IPS-18a (cell line): ENCODE results near the gene ELMO1.

ENCODE experiments used
- H3K27ac ChIP-seq: one replicate; pipeline ENCODE4 v1.5.1; 2013; ENCODE audit warnings: low read length
- H3K27me3 ChIP-seq: one replicate; pipeline ENCODE4 v1.6.1; 2013; ENCODE audit warnings: mild to moderate bottlenecking, low read length; ENCODE audit not compliant: control insufficient read depth, insufficient read depth
- H3K36me3 ChIP-seq: one replicate; pipeline ENCODE4 v1.6.1; 2013; ENCODE audit warnings: low read depth, low read length; ENCODE audit not compliant: control insufficient read depth
- H3K4me1 ChIP-seq: one replicate; pipeline ENCODE4 v1.6.1; 2013; ENCODE audit warnings: low read depth, low read length; ENCODE audit not compliant: control insufficient read depth
- H3K4me3 ChIP-seq: one replicate; pipeline ENCODE4 v1.5.1; 2013; ENCODE audit warnings: low read length
- H3K9ac ChIP-seq: one replicate; pipeline ENCODE4 v1.6.1; 2013; ENCODE audit warnings: mild to moderate bottlenecking, low read length, moderate library complexity
- H3K9me3 ChIP-seq: one replicate; pipeline ENCODE4 v1.6.1; 2013; ENCODE audit warnings: low read depth, low read length; ENCODE audit not compliant: control insufficient read depth

The ELMO1 gene

DNA sequence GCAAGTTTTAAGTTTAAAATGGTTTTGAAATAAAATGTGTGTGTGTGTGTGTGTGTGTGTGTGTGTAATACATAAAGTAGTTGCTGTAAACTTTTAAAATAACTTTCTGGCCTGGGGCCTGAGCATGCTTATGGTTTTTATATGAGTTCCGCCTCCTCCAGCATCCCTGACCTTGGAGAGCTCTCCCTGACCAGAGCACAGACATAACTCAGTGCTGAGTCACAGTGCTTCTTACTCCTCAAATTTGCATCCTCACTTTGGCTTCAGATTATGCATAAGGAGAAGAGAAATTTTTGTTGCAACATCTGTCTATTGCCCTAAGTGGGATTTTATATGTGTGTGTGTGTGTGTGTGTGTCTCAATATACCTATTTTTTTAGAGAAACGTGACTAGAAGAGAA, 200.8 kb downstream of the ELMO1 start:
- Histone ChIP-seq H3K9ac (peak overlapping the region; percentile 55), H3K9me3 (no peaks in the 10 kb centered on the region), H3K27me3 (no peaks in the 10 kb centered on the region), H3K4me1 (peaks cover 33% of the 10 kb centered on the region), H3K4me3 (peak overlapping the region; percentile 19), H3K27ac (peak overlapping the region; percentile 83), H3K36me3 (no peaks in the 10 kb centered on the region)

DNA sequence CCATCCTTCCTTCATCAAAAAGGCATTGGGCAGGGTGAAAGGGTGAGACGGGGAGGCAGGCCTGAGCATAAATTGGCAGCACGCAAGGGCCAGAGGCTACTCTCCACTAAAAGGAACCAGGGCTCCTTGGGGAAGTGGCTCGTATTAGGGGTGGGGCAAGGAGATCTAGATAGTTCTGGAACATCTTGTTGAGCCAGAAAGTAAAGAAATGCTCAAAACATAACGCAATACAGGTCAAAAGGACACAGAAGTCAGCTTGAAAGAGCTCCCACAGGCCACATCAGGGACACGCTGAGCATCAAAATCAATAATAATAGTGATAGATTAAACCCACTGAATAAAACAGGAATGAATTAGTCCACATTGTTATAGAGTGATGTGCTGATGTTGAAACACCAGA, 203.1 kb downstream of the ELMO1 start:
- Histone ChIP-seq H3K4me3 (no peak overlapping the region), H3K27ac (peak overlapping the region; percentile 16), H3K36me3 (no peaks in the 10 kb centered on the region), H3K9ac (no peak overlapping the region), H3K4me1 (peaks cover 33% of the 10 kb centered on the region), H3K9me3 (no peaks in the 10 kb centered on the region), H3K27me3 (no peaks in the 10 kb centered on the region)

DNA sequence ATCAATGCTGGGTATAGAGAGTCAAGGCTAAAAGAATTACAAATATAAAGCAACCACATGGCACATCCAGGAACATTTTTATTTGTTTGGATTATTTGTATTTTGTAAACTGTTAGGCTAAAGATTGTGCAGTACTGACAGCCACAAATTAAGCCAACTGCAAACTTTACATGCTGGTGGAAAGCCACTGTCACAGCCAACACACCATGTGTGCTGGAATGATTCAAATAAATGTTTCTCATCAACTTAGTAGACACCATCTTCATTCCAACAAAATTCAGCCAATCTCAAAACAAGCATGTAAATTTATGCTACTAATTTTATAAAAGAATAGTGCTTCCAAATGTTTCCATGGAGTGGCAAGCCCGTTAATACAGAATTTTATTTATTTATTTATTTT, 211.8 kb downstream of the ELMO1 start:
- Histone ChIP-seq H3K4me3 (no peak overlapping the region), H3K27me3 (no peaks in the 10 kb centered on the region), H3K9me3 (no peaks in the 10 kb centered on the region), H3K36me3 (no peaks in the 10 kb centered on the region), H3K27ac (no peak overlapping the region), H3K4me1 (peaks cover 15% of the 10 kb centered on the region), H3K9ac (no peak overlapping the region)

DNA sequence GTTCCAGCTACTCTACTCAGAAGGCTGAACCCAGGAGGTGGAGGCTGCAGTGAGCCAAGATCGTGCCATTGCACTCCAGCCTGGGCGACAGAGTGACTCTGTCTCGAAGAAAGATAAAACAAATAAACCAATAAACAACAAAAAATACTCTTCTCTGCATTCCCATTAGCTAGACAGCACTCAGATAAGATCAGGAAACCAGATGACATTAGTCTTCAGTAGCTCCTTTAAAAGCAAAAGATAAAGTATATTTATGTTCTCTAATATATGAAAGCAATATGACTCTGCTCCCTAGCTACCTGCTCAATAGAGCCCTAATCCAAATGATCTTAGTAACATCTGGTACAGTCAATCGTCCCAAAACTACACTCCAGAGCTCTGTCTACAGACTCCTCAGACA, 212.9 kb downstream of the ELMO1 start:
- no peaks in the 10 kb centered on the region for H3K9me3 ChIP-seq
- no peak overlapping the region for H3K4me3 ChIP-seq
- H3K36me3 ChIP-seq = no peaks in the 10 kb centered on the region
- H3K4me1 ChIP-seq = peaks cover 15% of the 10 kb centered on the region
- H3K27ac ChIP-seq = no peak overlapping the region
- no peak overlapping the region for H3K9ac ChIP-seq
- H3K27me3 ChIP-seq = no peaks in the 10 kb centered on the region

DNA sequence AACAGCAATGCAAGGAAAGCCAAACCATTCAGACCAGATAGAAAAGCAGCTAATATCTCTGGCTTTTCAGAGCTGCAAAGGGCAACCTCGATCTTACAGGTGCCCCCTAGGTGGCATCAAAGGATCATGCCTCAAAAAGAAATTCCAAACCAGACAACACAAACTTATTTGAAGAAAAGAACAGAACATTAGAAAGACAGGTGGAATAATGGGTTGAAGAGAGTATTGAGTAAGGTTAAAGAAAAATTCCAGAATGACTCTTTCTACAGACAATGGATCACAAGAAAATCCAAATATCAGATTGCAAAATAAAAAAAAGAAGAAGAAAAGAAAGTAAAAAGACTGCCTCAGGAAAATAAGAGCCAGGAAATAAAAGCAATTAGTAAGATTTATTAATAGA, 213.7 kb downstream of the ELMO1 start:
- Histone ChIP-seq H3K36me3 (no peaks in the 10 kb centered on the region), H3K9ac (no peak overlapping the region), H3K9me3 (no peaks in the 10 kb centered on the region), H3K4me3 (no peak overlapping the region), H3K4me1 (peaks cover 15% of the 10 kb centered on the region), H3K27me3 (no peaks in the 10 kb centered on the region), H3K27ac (no peak overlapping the region)

DNA sequence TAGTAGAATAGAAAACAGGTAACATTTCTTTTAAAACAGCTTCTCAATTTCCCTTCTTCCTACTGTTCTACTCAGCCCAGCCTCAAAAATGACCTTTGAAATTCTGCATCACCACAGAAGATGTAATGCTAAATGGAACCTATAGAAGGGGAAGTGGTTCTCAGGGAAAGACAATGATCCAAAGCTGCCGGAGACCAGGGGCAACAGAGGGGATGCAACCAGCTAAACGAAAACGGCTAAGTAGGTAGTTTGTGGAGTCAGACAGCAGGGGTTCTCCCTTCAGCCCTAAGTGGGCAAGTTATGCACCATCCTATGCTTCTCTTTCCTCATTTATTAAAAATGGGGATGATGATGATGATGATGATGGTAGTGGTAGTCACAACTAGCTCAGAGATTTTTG, 214.3 kb downstream of the ELMO1 start:
- Histone ChIP-seq H3K36me3 (no peaks in the 10 kb centered on the region), H3K27ac (no peak overlapping the region), H3K4me1 (peaks cover 15% of the 10 kb centered on the region), H3K27me3 (no peaks in the 10 kb centered on the region), H3K4me3 (no peak overlapping the region), H3K9me3 (no peaks in the 10 kb centered on the region), H3K9ac (no peak overlapping the region)

DNA sequence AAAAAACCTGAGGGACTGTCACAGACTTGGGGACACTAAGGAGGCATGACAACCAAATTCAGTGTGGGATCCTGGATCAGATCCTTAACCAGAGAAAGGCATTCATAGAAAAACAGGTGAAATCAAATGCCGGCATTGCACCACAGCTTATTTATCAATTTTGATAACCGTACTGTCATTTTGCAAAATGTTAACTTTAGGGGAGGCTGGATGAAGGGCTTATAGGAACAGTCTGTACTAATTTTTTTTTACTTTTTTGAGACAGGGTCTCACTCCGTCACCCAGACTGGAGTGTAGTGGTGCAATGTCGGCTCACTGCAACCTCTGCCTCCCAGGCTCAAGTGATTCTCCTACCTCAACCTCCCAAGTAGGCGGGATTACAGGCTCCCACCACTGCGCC, 217.1 kb downstream of the ELMO1 start:
- no peaks in the 10 kb centered on the region for H3K27me3 ChIP-seq
- H3K4me1 ChIP-seq = peaks cover 15% of the 10 kb centered on the region
- H3K4me3 ChIP-seq = no peak overlapping the region
- no peak overlapping the region for H3K9ac ChIP-seq
- no peak overlapping the region for H3K27ac ChIP-seq
- H3K36me3 ChIP-seq = no peaks in the 10 kb centered on the region
- no peaks in the 10 kb centered on the region for H3K9me3 ChIP-seq

DNA sequence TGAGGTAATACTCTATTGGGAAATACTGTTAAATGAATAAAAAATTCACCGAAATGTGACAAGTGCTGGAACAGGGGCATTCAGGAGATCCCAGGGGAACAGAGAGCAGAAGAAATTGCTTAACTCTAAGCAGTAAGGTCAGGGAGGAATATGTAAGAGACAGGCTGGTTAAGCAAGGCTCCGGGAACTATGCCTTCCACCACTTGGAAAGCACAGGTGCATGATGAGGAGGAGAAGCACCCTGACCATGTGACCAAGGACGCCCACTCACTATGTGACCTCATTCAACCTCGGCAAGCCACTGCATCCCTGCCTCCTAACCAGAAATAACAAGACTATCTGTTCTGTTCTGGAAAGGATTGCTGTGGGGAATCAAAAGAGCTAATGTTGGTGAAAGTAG, 218.4 kb downstream of the ELMO1 start:
- Histone ChIP-seq H3K4me3 (no peak overlapping the region), H3K9ac (no peak overlapping the region), H3K27ac (no peak overlapping the region), H3K36me3 (no peaks in the 10 kb centered on the region), H3K9me3 (no peaks in the 10 kb centered on the region), H3K27me3 (no peaks in the 10 kb centered on the region), H3K4me1 (peaks cover 26% of the 10 kb centered on the region)

DNA sequence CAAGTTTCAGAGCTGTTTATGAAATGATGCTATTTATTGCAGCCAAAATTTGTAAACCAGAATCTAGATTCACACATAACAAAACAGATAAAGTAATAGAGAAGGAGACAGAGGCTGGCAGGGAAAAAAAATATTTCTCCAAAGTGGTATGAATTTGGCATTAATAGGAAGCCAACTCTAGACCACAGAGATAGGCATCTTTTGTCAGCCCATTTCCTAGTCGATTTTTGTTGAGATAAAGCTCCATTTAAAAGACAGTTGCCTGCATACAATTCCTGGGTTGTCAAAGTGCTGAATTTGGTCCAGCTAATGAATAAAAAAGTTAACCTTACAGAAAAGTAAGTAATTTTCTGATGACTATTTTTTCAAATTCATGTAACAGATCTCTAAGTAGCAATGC, 219.3 kb downstream of the ELMO1 start:
- no peak overlapping the region for H3K27ac ChIP-seq
- no peaks in the 10 kb centered on the region for H3K9me3 ChIP-seq
- no peaks in the 10 kb centered on the region for H3K27me3 ChIP-seq
- no peaks in the 10 kb centered on the region for H3K36me3 ChIP-seq
- peaks cover 24% of the 10 kb centered on the region for H3K4me1 ChIP-seq
- H3K4me3 ChIP-seq = no peak overlapping the region
- H3K9ac ChIP-seq = no peak overlapping the region

DNA sequence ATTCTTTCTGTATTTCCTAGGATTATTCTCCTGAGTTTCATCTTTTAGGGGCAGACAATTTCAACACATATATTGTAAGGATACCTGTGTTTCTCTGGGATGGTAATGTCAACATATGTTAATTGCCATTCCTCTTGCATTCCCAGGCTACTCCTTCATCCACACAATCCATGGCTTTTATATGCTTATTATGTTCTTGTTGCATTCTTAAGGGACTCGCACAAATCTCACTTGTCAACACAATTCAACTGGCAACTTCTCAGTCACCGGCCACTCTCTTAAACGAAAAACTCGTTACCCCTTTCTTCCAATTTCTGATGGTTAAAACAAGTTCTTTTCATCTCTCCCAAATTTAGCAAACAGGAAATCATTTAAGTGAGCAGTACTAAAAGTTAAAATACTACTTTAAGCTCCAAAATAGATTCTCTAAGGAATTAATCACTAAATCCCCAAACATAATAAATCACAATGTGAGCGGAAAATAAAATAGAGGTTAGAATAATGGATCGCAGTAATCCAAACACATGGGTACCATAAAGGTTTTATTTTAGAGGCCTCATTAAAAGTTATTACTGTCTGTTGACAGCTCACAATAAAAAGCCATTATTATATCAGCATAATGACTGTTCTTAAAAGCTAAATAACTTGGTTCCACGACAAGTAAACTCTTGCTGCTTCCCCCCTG, 223.2 kb downstream of the ELMO1 start:
- no peaks in the 10 kb centered on the region for H3K9me3 ChIP-seq
- no peaks in the 10 kb centered on the region for H3K27me3 ChIP-seq
- no peak overlapping the region for H3K27ac ChIP-seq
- H3K36me3 ChIP-seq = no peaks in the 10 kb centered on the region
- H3K9ac ChIP-seq = no peak overlapping the region
- H3K4me3 ChIP-seq = peak overlapping the region; percentile 18
- H3K4me1 ChIP-seq = peaks cover 18% of the 10 kb centered on the region

DNA sequence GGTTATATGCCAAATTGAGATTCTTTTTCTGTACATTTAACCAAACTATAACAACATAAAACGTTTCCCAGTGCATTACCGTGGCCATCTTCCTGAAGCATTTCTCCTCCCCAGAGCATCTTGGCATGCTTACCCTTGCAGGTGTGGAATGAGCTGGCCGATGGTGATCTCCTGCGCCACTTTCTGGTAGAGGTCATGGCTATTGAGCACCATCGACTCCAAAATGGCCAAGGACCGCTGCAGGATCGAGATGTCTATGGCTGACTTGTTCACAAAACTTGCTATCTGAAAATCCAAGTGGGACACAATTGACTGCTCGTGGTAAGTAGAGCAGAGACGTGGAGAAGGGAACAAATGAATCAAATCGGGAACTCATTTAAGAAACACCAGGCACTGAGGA, 223.9 kb downstream of the ELMO1 start:
- no peaks in the 10 kb centered on the region for H3K27me3 ChIP-seq
- peaks cover 18% of the 10 kb centered on the region for H3K4me1 ChIP-seq
- H3K36me3 ChIP-seq = no peaks in the 10 kb centered on the region
- no peaks in the 10 kb centered on the region for H3K9me3 ChIP-seq
- H3K27ac ChIP-seq = no peak overlapping the region
- H3K9ac ChIP-seq = no peak overlapping the region
- H3K4me3 ChIP-seq = peak overlapping the region; percentile 18

DNA sequence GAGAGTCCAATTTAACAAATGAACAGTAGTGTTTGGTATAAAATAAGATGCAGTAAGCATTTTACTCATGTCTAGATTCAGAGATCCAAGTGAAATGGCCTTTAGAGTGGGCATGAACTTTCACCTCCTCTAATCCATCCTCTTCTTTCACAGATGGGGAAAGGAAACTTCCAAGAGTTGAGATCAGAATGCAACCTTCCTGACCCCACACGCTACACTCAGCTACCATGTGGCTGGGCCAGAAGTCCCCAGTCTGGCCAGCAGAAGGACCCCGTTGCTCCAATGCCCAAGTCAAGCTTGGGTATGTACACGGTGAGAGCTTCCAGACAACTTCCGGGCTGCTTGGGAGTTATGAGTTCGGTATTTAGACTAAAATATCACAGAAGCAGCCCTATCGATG, 228.0 kb downstream of the ELMO1 start:
- no peaks in the 10 kb centered on the region for H3K36me3 ChIP-seq
- H3K4me1 ChIP-seq = peaks cover 29% of the 10 kb centered on the region
- no peak overlapping the region for H3K27ac ChIP-seq
- no peaks in the 10 kb centered on the region for H3K9me3 ChIP-seq
- no peak overlapping the region for H3K4me3 ChIP-seq
- no peaks in the 10 kb centered on the region for H3K27me3 ChIP-seq
- no peak overlapping the region for H3K9ac ChIP-seq
